HCT116 (cell line): ENCODE results near the gene ZBTB1. TPM values are rescaled to one million over a fixed set of nuclear protein-coding genes. Genes with fewer than 3 reads are reported as not detected.

Experiments used
- ATAC-seq: fragments of 200-7000 bp; cut with Tn5 transposase; 2 replicates; pipeline ENCODE4 v1.9.1; 2020; ENCODE audit warnings: mild to moderate bottlenecking, moderate library complexity
- Bru-seq: library from RNA; stranded (reverse); fragments of 400-500 nt; gene quantifications from one replicate; lab custom pipeline; 2021; lab: Mats Ljungman, UMichigan
- BruChase-seq, 2 experiments: library from RNA; stranded (reverse); fragments of 400-500 nt; gene quantifications; one replicate each; lab custom pipeline; 2021; lab: Mats Ljungman, UMichigan
- BruUV-seq: library from RNA; stranded (reverse); fragments of 400-500 nt; replicated peaks from 2 replicates; lab custom pipeline; 2021; lab: Mats Ljungman, UMichigan
- CTCF ChIA-PET: fragments of 300-600 bp; sonication (Branson Sonifier 250); formaldehyde crosslinking; loops from one replicate; lab custom pipeline; 2021; ENCODE audit warnings: antibody characterized with exemption; lab: Charles Lee
- POLR2A ChIA-PET: fragments of 300-600, 350-600 bp; sonication (Branson Sonifier 250); formaldehyde crosslinking; loops from one replicate; lab custom pipeline; 2021; ENCODE audit warnings: antibody characterized with exemption; lab: Charles Lee
- RAD21 ChIA-PET, 2 experiments: fragments of 300-600 bp; sonication (Branson Sonifier 250); formaldehyde crosslinking; loops; one replicate each; lab custom pipeline; 2023; ENCODE audit warnings: low total read pairs in 2 of 2; ENCODE audit not compliant: uncharacterized antibody in 2 of 2, unreplicated experiment in 2 of 2, low non-redundant PET in 1 of 2; lab: Charles Lee
- DNase-seq: peaks from one replicate; pipeline ENCODE4 v3.0.0-alpha.2; 2010; ENCODE audit warnings: low read depth, low spot score
- H2AFZ ChIP-seq: fragments of 200-600 bp; shearing (Covaris generic), sonication (generic); 2 replicates; pipeline ENCODE4 v1.6.1; 2017; ENCODE audit warnings: low read depth, mixed run types, mixed read lengths, antibody characterized with exemption, low read length; ENCODE audit not compliant: poor library complexity, severe bottlenecking
- H3K27ac ChIP-seq: 2 replicates; pipeline ENCODE4 v1.5.1; 2012; ENCODE audit warnings: low read depth, low read length
- H3K27me3 ChIP-seq: fragments of 200-600 bp; sonication (generic); 2 replicates; pipeline ENCODE4 v1.6.1; 2016; ENCODE audit warnings: mixed run types, low read length, mixed read lengths; ENCODE audit not compliant: insufficient read depth
- H3K36me3 ChIP-seq, 2 experiments: fragments of 200-500 bp in 1 of 2; fragments of 200-600 bp in 1 of 2; sonication (Bioruptor generic) in 1 of 2; sonication (generic) in 1 of 2; 2 replicates each; pipeline versions ENCODE4 v1.5.1 to v1.6.1; 2014 to 2016; ENCODE audit warnings: low read length in 2 of 2, inconsistent platforms in 1 of 2, mixed read lengths in 1 of 2, mixed run types in 1 of 2; ENCODE audit not compliant: insufficient read depth in 2 of 2, control insufficient read depth in 1 of 2
- H3K4me1 ChIP-seq, 2 experiments: fragments of 200-600 bp in 1 of 2; sonication (generic) in 1 of 2; 2 replicates each; pipeline versions ENCODE4 v1.5.1 to v1.6.1; 2012 to 2017; ENCODE audit warnings: low read length in 2 of 2, inconsistent platforms in 1 of 2, mild to moderate bottlenecking in 1 of 2, mixed read lengths in 1 of 2, mixed run types in 1 of 2, moderate library complexity in 1 of 2; ENCODE audit not compliant: insufficient read depth in 2 of 2, control insufficient read depth in 1 of 2
- H3K4me2 ChIP-seq: fragments of 200-600 bp; sonication (generic); 2 replicates; pipeline ENCODE4 v1.6.1; 2017; ENCODE audit warnings: mixed run types, low read length, mixed read lengths
- H3K4me3 ChIP-seq, 2 experiments: fragments of 200-600 bp in 1 of 2; sonication (generic) in 1 of 2; replicated peaks in 1 of 2; 2 replicates each; pipeline ENCODE4 v1.5.1; 2011 to 2016; ENCODE audit warnings: low read length in 2 of 2, control low read depth in 1 of 2, low read depth in 1 of 2, mild to moderate bottlenecking in 1 of 2, mixed read lengths in 1 of 2, mixed run types in 1 of 2
- H3K79me2 ChIP-seq: fragments of 200-600 bp; sonication (generic); 2 replicates; pipeline ENCODE4 v1.6.1; 2017; ENCODE audit warnings: mild to moderate bottlenecking, mixed run types, low read length, moderate library complexity, mixed read lengths; ENCODE audit not compliant: insufficient read depth
- H3K9ac ChIP-seq: fragments of 200-600 bp; sonication (generic); 2 replicates; pipeline ENCODE4 v1.6.1; 2016; ENCODE audit warnings: low read length, mixed read lengths
- H3K9me2 ChIP-seq: fragments of 200-600 bp; sonication (generic), shearing (Covaris generic); 2 replicates; pipeline ENCODE4 v1.6.1; 2017; ENCODE audit warnings: mixed run types, mild to moderate bottlenecking, moderate library complexity; ENCODE audit not compliant: insufficient read depth
- H3K9me3 ChIP-seq, 2 experiments: fragments of 200-500 bp in 1 of 2; fragments of 200-600 bp in 1 of 2; sonication (Bioruptor generic) in 1 of 2; sonication (generic) in 1 of 2; 2 replicates each; pipeline ENCODE4 v1.6.1; 2014 to 2017; ENCODE audit warnings: low read length in 2 of 2, mixed read lengths in 2 of 2, inconsistent platforms in 1 of 2, low read depth in 1 of 2, mild to moderate bottlenecking in 1 of 2, mixed run types in 1 of 2, moderate library complexity in 1 of 2; ENCODE audit not compliant: control insufficient read depth in 1 of 2, insufficient read depth in 1 of 2
- H4K20me1 ChIP-seq: fragments of 200-600 bp; sonication (generic), shearing (Covaris generic); 2 replicates; pipeline ENCODE4 v1.6.1; 2017; ENCODE audit warnings: mixed run types, mild to moderate bottlenecking, moderate library complexity; ENCODE audit not compliant: insufficient read depth
- CEBPB ChIP-seq: IDR thresholded peaks from 2 replicates; pipeline ENCODE4 v1.6.1; 2012; ENCODE audit warnings: low read depth
- POLR2A ChIP-seq: IDR thresholded peaks from 2 replicates; pipeline ENCODE4 v1.7.0; 2011; ENCODE audit warnings: borderline replicate concordance; ENCODE audit not compliant: insufficient read depth, insufficient read length; ENCODE audit errors: extremely low read depth
- POLR2AphosphoS5 ChIP-seq: IDR thresholded peaks from 2 replicates; pipeline ENCODE4 v1.6.1; 2011; ENCODE audit warnings: mild to moderate bottlenecking, low read depth, low read length, moderate library complexity
- TCF7L2 ChIP-seq: IDR thresholded peaks from 2 replicates; pipeline ENCODE4 v1.7.0; 2011; ENCODE audit warnings: borderline replicate concordance, inconsistent platforms; ENCODE audit not compliant: insufficient read depth, insufficient read length; ENCODE audit errors: extremely low read depth
- intact Hi-C: fragments of 100-400 bp; cut with micrococcal nuclease; formaldehyde crosslinking; loops from 2 replicates; pipeline ENCODE4 v1.10.0; 2022
- long read RNA-seq: library from polyadenylated mRNA; unstranded; transcript quantifications from one replicate; pipeline ENCODE4 v2.0.0, GENCODE V29; 2021; ENCODE audit not compliant: unreplicated experiment
- polyA plus RNA-seq: library from polyadenylated mRNA; unstranded; fragments of >200 nt; gene quantifications from 2 replicates; pipeline ENCODE4 v1.2.1, GENCODE V29; 2012; ENCODE audit warnings: missing spikeins
- total RNA-seq: library from RNA; stranded (reverse); gene quantifications from one replicate; pipeline ENCODE4 v1.2.1, GENCODE V29; 2021; ENCODE audit not compliant: unreplicated experiment

Gene ZBTB1, protein sequence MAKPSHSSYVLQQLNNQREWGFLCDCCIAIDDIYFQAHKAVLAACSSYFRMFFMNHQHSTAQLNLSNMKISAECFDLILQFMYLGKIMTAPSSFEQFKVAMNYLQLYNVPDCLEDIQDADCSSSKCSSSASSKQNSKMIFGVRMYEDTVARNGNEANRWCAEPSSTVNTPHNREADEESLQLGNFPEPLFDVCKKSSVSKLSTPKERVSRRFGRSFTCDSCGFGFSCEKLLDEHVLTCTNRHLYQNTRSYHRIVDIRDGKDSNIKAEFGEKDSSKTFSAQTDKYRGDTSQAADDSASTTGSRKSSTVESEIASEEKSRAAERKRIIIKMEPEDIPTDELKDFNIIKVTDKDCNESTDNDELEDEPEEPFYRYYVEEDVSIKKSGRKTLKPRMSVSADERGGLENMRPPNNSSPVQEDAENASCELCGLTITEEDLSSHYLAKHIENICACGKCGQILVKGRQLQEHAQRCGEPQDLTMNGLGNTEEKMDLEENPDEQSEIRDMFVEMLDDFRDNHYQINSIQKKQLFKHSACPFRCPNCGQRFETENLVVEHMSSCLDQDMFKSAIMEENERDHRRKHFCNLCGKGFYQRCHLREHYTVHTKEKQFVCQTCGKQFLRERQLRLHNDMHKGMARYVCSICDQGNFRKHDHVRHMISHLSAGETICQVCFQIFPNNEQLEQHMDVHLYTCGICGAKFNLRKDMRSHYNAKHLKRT
- total RNA-seq (20.6 TPM), Bru-seq, nascent RNA (percentile 87 among the genes with signal in this experiment), BruChase-seq, experiment 1, labeled RNA remaining after a 6-hour chase (percentile 84 among the genes with signal in this experiment), BruChase-seq, experiment 2, labeled RNA remaining after a 2-hour chase (percentile 91 among the genes with signal in this experiment)
- 9.3 and 11.4 TPM in 2 replicates for polyA plus RNA-seq
- long read RNA-seq, full-length matches to known transcripts: 3 of 83 reads
- long read RNA-seq, partial matches to known transcripts: 69 of 83 reads
- long read RNA-seq, other reads (novel, unspliced or antisense): 11 of 83 reads

DNA sequence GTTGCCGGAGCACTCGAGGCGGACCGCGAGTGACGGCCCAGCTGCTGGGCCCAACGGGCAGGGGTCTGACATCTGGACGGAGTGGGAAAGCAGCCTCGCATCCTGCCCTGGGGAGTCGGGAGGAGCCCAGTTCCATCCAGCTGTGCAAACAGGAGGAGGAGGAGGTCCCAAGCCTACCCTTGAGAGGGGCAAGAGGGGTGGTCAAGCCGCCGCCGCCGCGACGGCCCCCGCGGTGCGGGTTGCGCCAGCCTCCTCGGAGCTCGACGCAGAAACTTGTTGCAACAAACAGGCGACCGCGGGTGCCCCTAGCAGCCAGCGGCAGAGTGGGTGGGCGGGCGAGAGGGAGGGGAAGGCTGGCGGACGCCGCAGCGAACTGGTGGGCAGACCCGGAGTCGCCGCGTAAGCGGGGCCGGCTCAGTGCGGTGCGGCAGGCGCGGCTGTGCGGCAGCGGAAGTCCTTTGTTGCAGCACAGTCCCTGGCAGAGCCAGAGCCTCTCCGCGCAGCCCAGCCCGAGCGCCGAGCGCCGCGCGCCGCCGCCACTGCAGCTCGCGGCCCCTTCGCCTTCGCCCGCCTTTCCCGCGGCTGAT, at the start of gene ZBTB1:
TSS of gene ZBTB1 (plus strand) at position 461 of the 587 bp plus-strand sequence. CDS start 16,735 bp downstream, outside the sequence.
- Histone ChIP-seq H3K27ac (peak within 1 kb of the TSS; percentile 95), H3K27me3 (no peaks in the 10 kb centered on the region), H3K36me3 (no peaks in the 10 kb centered on the region), H2AFZ (no peak within 1 kb of the TSS), H3K9ac (peak within 1 kb of the TSS; percentile 85), H3K4me2 (peak within 1 kb of the TSS; percentile 89), H3K4me1 (peaks cover 35 to 58% of the 10 kb centered on the region in 2 experiments), H3K79me2 (peaks cover 82% of the 10 kb centered on the region), H3K9me2 (no peaks in the 10 kb centered on the region), H3K9me3 (no peaks in the 10 kb centered on the region), H4K20me1 (no peaks in the 10 kb centered on the region), H3K4me3 (peak within 1 kb of the TSS; percentile 74 to 97)
- DNase-seq (peak; percentile 65), ATAC-seq (peak; percentile 59)
- POLR2A ChIA-PET: interaction anchor here (0.6 to 1.3 kb wide), 8 partner anchors 8 to 485 kb away, joined by 3 to 5 read pairs (median 4); partner anchors contain the start of gene MTHFD1
- RAD21 ChIA-PET: interaction anchor here in 1 of 2 experiments (1.0 kb wide), 1 partner anchor 375 kb away, joined by 4 read pairs; the partner anchor contains the start of gene SPTB
- CTCF ChIA-PET: no interaction called here
- BruUV-seq: no TSS peak
- intact Hi-C loops: loop anchor here (2.0 kb wide), 1 partner anchor 166 kb away; no protein-coding TSS in a partner anchor
- TF ChIP-seq TCF7L2 (peak; percentile 68), POLR2AphosphoS5 (peak; percentile 81; the same call in 1 of the 2 replicates), CEBPB (no peak), POLR2A (peak; percentile 85)
